ENCODE measurements around the gene ZSWIM6. TPM values are rescaled to one million over a fixed set of nuclear protein-coding genes. Genes with fewer than 3 reads are reported as not detected.

The ZSWIM6 gene
- total and polyA plus RNA-seq, 3 experiments from 2014 or later = 0.64 to 6.0 (median 5.9) TPM

DNA sequence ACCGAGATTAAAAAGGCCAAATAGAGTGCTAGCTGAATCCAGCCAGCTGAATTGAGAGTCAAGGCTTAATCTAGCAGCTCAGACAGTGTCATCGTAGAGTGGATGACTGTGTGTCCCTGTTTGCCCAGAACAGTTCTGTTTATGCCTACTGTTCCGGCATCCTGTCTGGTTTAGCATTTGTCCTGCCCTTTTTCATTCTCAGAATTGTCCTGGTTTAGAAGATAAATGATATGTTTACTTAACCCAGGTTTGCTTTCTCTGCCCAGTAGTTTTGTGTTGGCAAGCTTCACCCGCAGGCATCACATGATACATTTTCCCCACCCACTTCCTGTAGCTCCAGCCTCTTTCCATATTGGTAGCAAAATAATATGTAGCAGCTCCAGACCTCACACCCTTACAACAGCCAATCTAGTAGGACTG is 41.3 kb upstream of the ZSWIM6 start:
- no peaks in the 10 kb centered on the region for H3K36me3 Mint-ChIP-seq
- ChIA-PET POLR2A (no interaction called here), CTCF (interaction anchor here (0.8 kb wide), 1 partner anchor 40 kb away, joined by 3 read pairs; no protein-coding TSS in a partner anchor)
- no peaks in the 10 kb centered on the region for H3K27me3 ChIP-seq (ENCODE audit: insufficient read depth, low read length, poor library complexity, severe bottlenecking)
- no peaks in the 10 kb centered on the region for H3K4me1 ChIP-seq (ENCODE audit: insufficient read depth, low read length)
- H3K36me3 ChIP-seq (ENCODE audit: insufficient read depth, low read length) = no peaks in the 10 kb centered on the region
- H3K27ac Mint-ChIP-seq = no peak overlapping the region
- peak overlapping the region in 1 of 7 donors; percentile 1 for H3K4me3 Mint-ChIP-seq
- no peak overlapping the region for H3K4me3 ChIP-seq (ENCODE audit: low read length)
- H3K9me3 ChIP-seq (ENCODE audit: low read length) = no peaks in the 10 kb centered on the region
- H3K27ac ChIP-seq (ENCODE audit: low read depth, low read length) = no peak overlapping the region
- no peak for DNase-seq
- no peaks in the 10 kb centered on the region for H3K27me3 Mint-ChIP-seq
- H3K9me3 Mint-ChIP-seq = no peaks in the 10 kb centered on the region
- no peaks in the 10 kb centered on the region for H3K4me1 Mint-ChIP-seq

DNA sequence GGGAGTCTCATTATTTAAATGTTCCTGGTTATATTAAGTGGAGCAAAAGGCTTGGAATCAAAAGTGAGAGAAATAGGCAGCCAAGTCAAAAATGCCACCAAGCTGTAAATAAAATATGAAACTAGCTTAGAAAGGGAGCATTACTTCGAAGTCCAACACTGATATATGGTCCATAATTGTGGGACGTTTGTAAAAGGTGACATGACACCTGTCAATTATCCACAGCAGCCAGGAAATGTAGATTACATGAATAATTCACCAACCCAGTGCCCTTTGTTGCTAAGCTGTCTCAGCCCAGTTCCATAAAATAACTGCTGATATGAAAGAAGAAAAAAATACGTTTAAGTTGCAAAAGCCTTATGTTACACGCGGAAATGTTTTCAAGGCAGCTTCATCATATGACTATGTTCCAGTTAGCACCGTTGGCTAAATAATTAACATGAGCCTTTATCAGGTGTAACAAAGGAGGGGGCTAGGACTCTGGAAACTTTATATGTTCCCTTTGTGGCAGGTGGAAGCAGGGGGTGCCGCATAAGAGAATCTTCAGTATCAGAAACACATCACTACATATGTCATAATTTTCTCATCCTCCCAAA is 39.9 kb upstream of the ZSWIM6 start:
- Histone ChIP-seq H3K4me1 (ENCODE audit: insufficient read depth, low read length) (no peaks in the 10 kb centered on the region), H3K4me3 (ENCODE audit: low read length) (no peak overlapping the region), H3K36me3 (ENCODE audit: insufficient read depth, low read length) (no peaks in the 10 kb centered on the region), H3K9me3 (ENCODE audit: low read length) (no peaks in the 10 kb centered on the region), H3K27ac (ENCODE audit: low read depth, low read length) (no peak overlapping the region), H3K27me3 (ENCODE audit: insufficient read depth, low read length, poor library complexity, severe bottlenecking) (no peaks in the 10 kb centered on the region)
- H3K36me3 Mint-ChIP-seq = no peaks in the 10 kb centered on the region
- H3K27me3 Mint-ChIP-seq = peaks cover 0 to 3% of the 10 kb centered on the region in 2 donors
- ChIA-PET POLR2A (no interaction called here), CTCF (no interaction called here)
- H3K27ac Mint-ChIP-seq = no peak overlapping the region
- H3K9me3 Mint-ChIP-seq = no peaks in the 10 kb centered on the region
- no peak overlapping the region for H3K4me3 Mint-ChIP-seq
- no peak for DNase-seq
- no peaks in the 10 kb centered on the region for H3K4me1 Mint-ChIP-seq

- H3K27ac Mint-ChIP-seq = no peak overlapping the region
- H3K4me3 Mint-ChIP-seq = no peak overlapping the region
- no peaks in the 10 kb centered on the region for H3K9me3 ChIP-seq (ENCODE audit: low read length)
- no peak for DNase-seq
- no peak overlapping the region for H3K27ac ChIP-seq (ENCODE audit: low read depth, low read length)
- H3K36me3 Mint-ChIP-seq = no peaks in the 10 kb centered on the region
- H3K9me3 Mint-ChIP-seq = no peaks in the 10 kb centered on the region
- no peak overlapping the region for H3K4me3 ChIP-seq (ENCODE audit: low read length)
- ChIA-PET CTCF (no interaction called here), POLR2A (no interaction called here)
- no peaks in the 10 kb centered on the region for H3K36me3 ChIP-seq (ENCODE audit: insufficient read depth, low read length)
- H3K4me1 Mint-ChIP-seq = no peaks in the 10 kb centered on the region
- no peaks in the 10 kb centered on the region for H3K4me1 ChIP-seq (ENCODE audit: insufficient read depth, low read length)
- H3K27me3 Mint-ChIP-seq = peaks cover 0 to 3% of the 10 kb centered on the region in 2 donors
- H3K27me3 ChIP-seq (ENCODE audit: insufficient read depth, low read length, poor library complexity, severe bottlenecking) = no peaks in the 10 kb centered on the region
These were observed 39.0 kb upstream of the ZSWIM6 start for GRCh38 chr5:61293071-61293470.

- Mint-ChIP-seq H3K4me1 (no peaks in the 10 kb centered on the region), H3K4me3 (no peak overlapping the region), H3K9me3 (no peaks in the 10 kb centered on the region), H3K27me3 (peaks cover 0 to 3% of the 10 kb centered on the region in 2 donors), H3K36me3 (peaks cover 0 to 1% (median 0%) of the 10 kb centered on the region in 3 donors), H3K27ac (no peak overlapping the region)
- H3K4me1 ChIP-seq (ENCODE audit: insufficient read depth, low read length) = no peaks in the 10 kb centered on the region
- H3K9me3 ChIP-seq (ENCODE audit: low read length) = no peaks in the 10 kb centered on the region
- H3K27me3 ChIP-seq (ENCODE audit: insufficient read depth, low read length, poor library complexity, severe bottlenecking) = no peaks in the 10 kb centered on the region
- POLR2A ChIA-PET = no interaction called here
- no peak overlapping the region for H3K27ac ChIP-seq (ENCODE audit: low read depth, low read length)
- H3K36me3 ChIP-seq (ENCODE audit: insufficient read depth, low read length) = no peaks in the 10 kb centered on the region
- CTCF ChIA-PET = no interaction called here
- H3K4me3 ChIP-seq (ENCODE audit: low read length) = no peak overlapping the region
- no peak for DNase-seq
These were observed 38.2 kb upstream of the ZSWIM6 start for GRCh38 chr5:61293873-61294272.

GRCh38 chr5:61295365-61295764 is 36.7 kb upstream of the ZSWIM6 start:
- CTCF ChIA-PET = no interaction called here

DNA sequence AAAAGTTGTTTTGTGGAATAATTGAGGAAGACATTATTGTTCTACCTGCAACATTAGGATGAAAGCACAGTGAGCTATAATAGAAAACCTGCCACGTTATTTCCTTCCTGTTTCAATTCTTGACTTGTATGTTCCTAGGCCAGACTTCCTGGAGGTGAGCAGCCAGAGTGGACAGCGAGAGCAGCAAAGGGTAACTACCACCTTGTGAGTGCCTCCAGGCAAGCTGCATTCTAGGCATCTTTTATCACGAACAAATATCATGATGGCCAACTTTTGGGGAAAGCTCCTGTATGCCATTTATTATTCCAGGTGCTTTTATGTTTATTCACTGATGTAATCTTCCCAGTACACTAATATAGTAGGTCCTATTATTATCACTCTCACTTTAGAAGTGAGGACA is 34.0 kb upstream of the ZSWIM6 start:
- Histone ChIP-seq H3K27ac (ENCODE audit: low read depth, low read length) (no peak overlapping the region), H3K9me3 (ENCODE audit: low read length) (no peaks in the 10 kb centered on the region), H3K36me3 (ENCODE audit: insufficient read depth, low read length) (no peaks in the 10 kb centered on the region), H3K4me1 (ENCODE audit: insufficient read depth, low read length) (no peaks in the 10 kb centered on the region), H3K4me3 (ENCODE audit: low read length) (no peak overlapping the region), H3K27me3 (ENCODE audit: insufficient read depth, low read length, poor library complexity, severe bottlenecking) (no peaks in the 10 kb centered on the region)
- Mint-ChIP-seq H3K36me3 (peaks cover 0 to 1% (median 0%) of the 10 kb centered on the region in 3 donors), H3K4me1 (no peaks in the 10 kb centered on the region), H3K27me3 (peaks cover 0 to 3% of the 10 kb centered on the region in 2 donors), H3K27ac (no peak overlapping the region), H3K9me3 (no peaks in the 10 kb centered on the region), H3K4me3 (no peak overlapping the region)
- CTCF ChIA-PET = no interaction called here
- no peak for DNase-seq
- POLR2A ChIA-PET = no interaction called here

More at GRCh38 chr5:61295365-61295764, 36.7 kb upstream of the ZSWIM6 start:
- Mint-ChIP-seq H3K9me3 (no peaks in the 10 kb centered on the region), H3K27ac (peak overlapping the region in 1 of 8 donors; percentile 1), H3K36me3 (peaks cover 0 to 1% (median 0%) of the 10 kb centered on the region in 3 donors), H3K4me1 (no peaks in the 10 kb centered on the region), H3K4me3 (no peak overlapping the region), H3K27me3 (peaks cover 0 to 3% of the 10 kb centered on the region in 2 donors)
- no peak overlapping the region for H3K27ac ChIP-seq (ENCODE audit: low read depth, low read length)
- H3K27me3 ChIP-seq (ENCODE audit: insufficient read depth, low read length, poor library complexity, severe bottlenecking) = no peaks in the 10 kb centered on the region
- H3K4me1 ChIP-seq (ENCODE audit: insufficient read depth, low read length) = no peaks in the 10 kb centered on the region
- no peaks in the 10 kb centered on the region for H3K9me3 ChIP-seq (ENCODE audit: low read length)
- no peaks in the 10 kb centered on the region for H3K36me3 ChIP-seq (ENCODE audit: insufficient read depth, low read length)
- no peak for DNase-seq
- no peak overlapping the region for H3K4me3 ChIP-seq (ENCODE audit: low read length)
- POLR2A ChIA-PET = no interaction called here

GRCh38 chr5:61298580-61298979 is 33.5 kb upstream of the ZSWIM6 start:
- CTCF ChIA-PET = no interaction called here

GRCh38 chr5:61299261-61299681 is 32.8 kb upstream of the ZSWIM6 start:
- no peaks in the 10 kb centered on the region for H3K9me3 Mint-ChIP-seq
- peaks cover 3 to 7% of the 10 kb centered on the region in 2 donors for H3K27me3 Mint-ChIP-seq
- no peaks in the 10 kb centered on the region for H3K9me3 ChIP-seq (ENCODE audit: low read length)
- no peak overlapping the region for H3K4me3 Mint-ChIP-seq
- DNase-seq = no peak
- ChIA-PET POLR2A (no interaction called here), CTCF (no interaction called here)
- no peak overlapping the region for H3K27ac ChIP-seq (ENCODE audit: low read depth, low read length)
- H3K27ac Mint-ChIP-seq = no peak overlapping the region
- no peaks in the 10 kb centered on the region for H3K4me1 Mint-ChIP-seq
- no peak overlapping the region for H3K4me3 ChIP-seq (ENCODE audit: low read length)
- no peaks in the 10 kb centered on the region for H3K4me1 ChIP-seq (ENCODE audit: insufficient read depth, low read length)
- H3K36me3 Mint-ChIP-seq = peaks cover 0 to 1% (median 0%) of the 10 kb centered on the region in 3 donors
- no peaks in the 10 kb centered on the region for H3K27me3 ChIP-seq (ENCODE audit: insufficient read depth, low read length, poor library complexity, severe bottlenecking)
- no peaks in the 10 kb centered on the region for H3K36me3 ChIP-seq (ENCODE audit: insufficient read depth, low read length)

More at GRCh38 chr5:61298580-61298979, 33.5 kb upstream of the ZSWIM6 start:
- POLR2A ChIA-PET = no interaction called here
- Mint-ChIP-seq H3K36me3 (peaks cover 0 to 1% (median 0%) of the 10 kb centered on the region in 3 donors), H3K27me3 (peaks cover 0 to 6% of the 10 kb centered on the region in 2 donors), H3K9me3 (no peaks in the 10 kb centered on the region), H3K4me1 (no peaks in the 10 kb centered on the region), H3K4me3 (no peak overlapping the region), H3K27ac (no peak overlapping the region)
- no peak overlapping the region for H3K27ac ChIP-seq (ENCODE audit: low read depth, low read length)
- no peak for DNase-seq
- H3K4me3 ChIP-seq (ENCODE audit: low read length) = no peak overlapping the region
- no peaks in the 10 kb centered on the region for H3K4me1 ChIP-seq (ENCODE audit: insufficient read depth, low read length)
- no peaks in the 10 kb centered on the region for H3K36me3 ChIP-seq (ENCODE audit: insufficient read depth, low read length)
- H3K27me3 ChIP-seq (ENCODE audit: insufficient read depth, low read length, poor library complexity, severe bottlenecking) = no peaks in the 10 kb centered on the region
- no peaks in the 10 kb centered on the region for H3K9me3 ChIP-seq (ENCODE audit: low read length)

Measured in CD8-positive, alpha-beta memory T cell (primary cell).